SK-N-SH treated with all-trans-retinoic acid at 6 μM for 48 hours (cell line): ENCODE data around the gene CCDC6.

Experiments
- ATAC-seq: fragments of 200-7000 bp; cut with Tn5 transposase; 3 replicates; pipeline ENCODE4 v1.9.1; 2020; ENCODE audit warnings: mild to moderate bottlenecking, moderate library complexity
- ARNTL ChIP-seq: fragments of 450-650 bp; formaldehyde crosslinking; IDR thresholded peaks from 2 replicates; pipeline ENCODE4 v1.5.0; 2020; ENCODE audit warnings: low read depth, mild to moderate bottlenecking, moderate library complexity, borderline replicate concordance
- BACH2 ChIP-seq: fragments of 250-450 bp; sonication (Bioruptor Pico); IDR thresholded peaks from 2 replicates; pipeline ENCODE4 v1.9.0; 2021; ENCODE audit warnings: mild to moderate bottlenecking, borderline replicate concordance
- CSDC2 ChIP-seq: fragments of 250-450 bp; sonication (Bioruptor Pico); IDR thresholded peaks from 2 replicates; pipeline ENCODE4 v1.5.0; 2020; ENCODE audit warnings: mild to moderate bottlenecking, moderate library complexity
- ESRRG ChIP-seq: fragments of 250-450 bp; sonication (Bioruptor Pico); IDR thresholded peaks from 2 replicates; pipeline ENCODE4 v1.6.1; 2021; ENCODE audit warnings: mild to moderate bottlenecking
- GLIS3 ChIP-seq: fragments of 250-450 bp; sonication (Bioruptor Pico); IDR thresholded peaks from 2 replicates; pipeline ENCODE4 v1.5.0; 2020; ENCODE audit warnings: mild to moderate bottlenecking, moderate library complexity
- OSR1 ChIP-seq: fragments of 250-450 bp; sonication (Bioruptor Pico); IDR thresholded peaks from 2 replicates; pipeline ENCODE4 v1.8.0; 2022; ENCODE audit warnings: moderate library complexity, mild to moderate bottlenecking, inconsistent platforms
- RARB ChIP-seq: fragments of 250-450 bp; sonication (Bioruptor Pico); IDR thresholded peaks from 2 replicates; pipeline ENCODE4 v1.8.0; 2021; ENCODE audit warnings: mild to moderate bottlenecking, moderate library complexity
- SNAI2 ChIP-seq: fragments of 250-450 bp; sonication (Bioruptor Pico); IDR thresholded peaks from 2 replicates; pipeline ENCODE4 v1.5.0; 2020; ENCODE audit warnings: mild to moderate bottlenecking, moderate library complexity
- TCF4 ChIP-seq: fragments of 250-450 bp; sonication (Bioruptor Pico); IDR thresholded peaks from 2 replicates; pipeline ENCODE4 v1.8.0; 2021; ENCODE audit warnings: mild to moderate bottlenecking, moderate library complexity, borderline replicate concordance
- TOX ChIP-seq: fragments of 250-450 bp; sonication (Bioruptor Pico); IDR thresholded peaks from 2 replicates; pipeline ENCODE4 v1.8.0; 2021; ENCODE audit warnings: mild to moderate bottlenecking, moderate library complexity, borderline replicate concordance
- ZFP3 ChIP-seq: fragments of 250-450 bp; sonication (Bioruptor Pico); IDR thresholded peaks from 2 replicates; pipeline ENCODE4 v1.5.0; 2020; ENCODE audit warnings: mild to moderate bottlenecking, moderate library complexity
- ZFP30 ChIP-seq: fragments of 450-650 bp; formaldehyde crosslinking; IDR thresholded peaks from 2 replicates; pipeline ENCODE4 v1.5.0; 2022; ENCODE audit warnings: mild to moderate bottlenecking, moderate library complexity
- ZNF565 ChIP-seq: fragments of 450-650 bp; formaldehyde crosslinking; conservative IDR thresholded peaks from 2 replicates; pipeline ENCODE4 v1.5.0; 2020; ENCODE audit warnings: low read depth, mild to moderate bottlenecking, moderate library complexity
- ZNF70 ChIP-seq: fragments of 450-650 bp; formaldehyde crosslinking; IDR thresholded peaks from 2 replicates; pipeline ENCODE4 v1.5.0; 2020; ENCODE audit warnings: mild to moderate bottlenecking, moderate library complexity
- ZNF8 ChIP-seq: fragments of 450-650 bp; formaldehyde crosslinking; IDR thresholded peaks from 2 replicates; pipeline ENCODE4 v1.5.0; 2020; ENCODE audit warnings: mild to moderate bottlenecking, moderate library complexity
- TF ChIP-seq, protein P1 (sequence below): fragments of 250-450 bp; sonication (Bioruptor Pico); IDR thresholded peaks from 2 replicates; pipeline ENCODE4 v1.5.0; 2020; ENCODE audit warnings: mild to moderate bottlenecking, moderate library complexity
- TF ChIP-seq, protein P2 (sequence below): fragments of 250-450 bp; sonication (Bioruptor Pico); IDR thresholded peaks from 2 replicates; pipeline ENCODE4 v1.5.1; 2021; ENCODE audit warnings: mild to moderate bottlenecking, moderate library complexity
- TF ChIP-seq, protein P3 (sequence below): fragments of 250-450 bp; sonication (Bioruptor Pico); IDR thresholded peaks from 2 replicates; pipeline ENCODE4 v1.8.0; 2020; ENCODE audit warnings: mild to moderate bottlenecking, moderate library complexity, borderline replicate concordance
- TF ChIP-seq, protein P4 (sequence below): fragments of 250-450 bp; sonication (Bioruptor Pico); IDR thresholded peaks from 2 replicates; pipeline ENCODE4 v1.8.0; 2021; ENCODE audit warnings: low read depth, mild to moderate bottlenecking, moderate library complexity, borderline replicate concordance

The CCDC6 gene

DNA sequence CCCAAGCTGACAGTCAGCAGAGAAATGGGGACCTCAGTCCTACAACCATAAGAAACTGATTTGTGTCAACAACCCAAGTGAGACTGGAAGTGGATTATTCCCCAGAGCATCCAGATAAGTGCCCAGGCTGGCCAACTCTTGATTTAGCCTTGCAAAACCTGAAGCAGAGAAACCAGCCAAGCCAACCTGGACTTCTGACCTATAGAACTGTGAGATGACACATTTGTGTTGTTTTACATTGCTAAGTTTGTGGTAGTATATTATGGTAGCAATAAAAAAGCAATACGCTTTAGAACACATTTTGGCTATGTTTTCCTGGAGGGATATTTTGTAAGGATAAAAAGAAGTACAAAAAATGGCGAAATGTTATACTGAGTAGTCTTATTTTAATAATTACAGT lies 19.7 kb upstream of the CCDC6 start (continued):
- TF ChIP-seq, protein P1, sequence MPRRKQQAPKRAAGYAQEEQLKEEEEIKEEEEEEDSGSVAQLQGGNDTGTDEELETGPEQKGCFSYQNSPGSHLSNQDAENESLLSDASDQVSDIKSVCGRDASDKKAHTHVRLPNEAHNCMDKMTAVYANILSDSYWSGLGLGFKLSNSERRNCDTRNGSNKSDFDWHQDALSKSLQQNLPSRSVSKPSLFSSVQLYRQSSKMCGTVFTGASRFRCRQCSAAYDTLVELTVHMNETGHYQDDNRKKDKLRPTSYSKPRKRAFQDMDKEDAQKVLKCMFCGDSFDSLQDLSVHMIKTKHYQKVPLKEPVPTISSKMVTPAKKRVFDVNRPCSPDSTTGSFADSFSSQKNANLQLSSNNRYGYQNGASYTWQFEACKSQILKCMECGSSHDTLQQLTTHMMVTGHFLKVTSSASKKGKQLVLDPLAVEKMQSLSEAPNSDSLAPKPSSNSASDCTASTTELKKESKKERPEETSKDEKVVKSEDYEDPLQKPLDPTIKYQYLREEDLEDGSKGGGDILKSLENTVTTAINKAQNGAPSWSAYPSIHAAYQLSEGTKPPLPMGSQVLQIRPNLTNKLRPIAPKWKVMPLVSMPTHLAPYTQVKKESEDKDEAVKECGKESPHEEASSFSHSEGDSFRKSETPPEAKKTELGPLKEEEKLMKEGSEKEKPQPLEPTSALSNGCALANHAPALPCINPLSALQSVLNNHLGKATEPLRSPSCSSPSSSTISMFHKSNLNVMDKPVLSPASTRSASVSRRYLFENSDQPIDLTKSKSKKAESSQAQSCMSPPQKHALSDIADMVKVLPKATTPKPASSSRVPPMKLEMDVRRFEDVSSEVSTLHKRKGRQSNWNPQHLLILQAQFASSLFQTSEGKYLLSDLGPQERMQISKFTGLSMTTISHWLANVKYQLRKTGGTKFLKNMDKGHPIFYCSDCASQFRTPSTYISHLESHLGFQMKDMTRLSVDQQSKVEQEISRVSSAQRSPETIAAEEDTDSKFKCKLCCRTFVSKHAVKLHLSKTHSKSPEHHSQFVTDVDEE (CRISPR knock-in tag), result no peak
- TF ChIP-seq TCF4 (CRISPR knock-in tag), result no peak
- TF ChIP-seq RARB (CRISPR knock-in tag), result no peak
- TF ChIP-seq, protein P2, sequence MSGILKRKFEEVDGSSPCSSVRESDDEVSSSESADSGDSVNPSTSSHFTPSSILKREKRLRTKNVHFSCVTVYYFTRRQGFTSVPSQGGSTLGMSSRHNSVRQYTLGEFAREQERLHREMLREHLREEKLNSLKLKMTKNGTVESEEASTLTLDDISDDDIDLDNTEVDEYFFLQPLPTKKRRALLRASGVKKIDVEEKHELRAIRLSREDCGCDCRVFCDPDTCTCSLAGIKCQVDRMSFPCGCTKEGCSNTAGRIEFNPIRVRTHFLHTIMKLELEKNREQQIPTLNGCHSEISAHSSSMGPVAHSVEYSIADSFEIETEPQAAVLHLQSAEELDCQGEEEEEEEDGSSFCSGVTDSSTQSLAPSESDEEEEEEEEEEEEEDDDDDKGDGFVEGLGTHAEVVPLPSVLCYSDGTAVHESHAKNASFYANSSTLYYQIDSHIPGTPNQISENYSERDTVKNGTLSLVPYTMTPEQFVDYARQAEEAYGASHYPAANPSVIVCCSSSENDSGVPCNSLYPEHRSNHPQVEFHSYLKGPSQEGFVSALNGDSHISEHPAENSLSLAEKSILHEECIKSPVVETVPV (CRISPR knock-in tag), result no peak

DNA sequence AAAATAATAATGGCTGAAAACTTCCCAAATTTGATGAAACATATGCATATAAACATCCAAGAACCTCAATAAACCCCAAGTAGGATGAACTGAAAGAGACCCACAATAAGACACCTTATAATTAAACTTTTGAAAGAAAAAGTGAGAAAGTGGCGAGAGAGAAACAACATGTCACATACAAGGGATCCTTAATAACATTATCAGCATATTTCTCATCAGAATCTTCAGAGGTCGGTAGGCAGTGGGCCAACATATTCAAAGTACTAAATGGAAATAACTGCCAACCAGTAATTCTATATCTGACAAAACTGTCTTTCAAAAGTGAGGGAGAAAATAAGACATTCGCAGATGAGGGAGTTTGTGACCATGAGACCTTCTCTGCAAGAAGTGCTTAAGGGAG lies 16.6 kb upstream of the CCDC6 start:
- TF ChIP-seq TOX (CRISPR knock-in tag) (no peak), TCF4 (CRISPR knock-in tag) (no peak), ARNTL (CRISPR knock-in tag) (no peak), CSDC2 (CRISPR knock-in tag) (no peak), ZFP3 (no peak), ZNF565 (CRISPR knock-in tag) (no peak), GLIS3 (CRISPR knock-in tag) (no peak), ZNF70 (no peak), OSR1 (no peak), SNAI2 (no peak), ZFP30 (CRISPR knock-in tag) (no peak), BACH2 (CRISPR knock-in tag) (no peak)
- TF ChIP-seq, protein P1 (CRISPR knock-in tag), result no peak
- TF ChIP-seq, protein P3, sequence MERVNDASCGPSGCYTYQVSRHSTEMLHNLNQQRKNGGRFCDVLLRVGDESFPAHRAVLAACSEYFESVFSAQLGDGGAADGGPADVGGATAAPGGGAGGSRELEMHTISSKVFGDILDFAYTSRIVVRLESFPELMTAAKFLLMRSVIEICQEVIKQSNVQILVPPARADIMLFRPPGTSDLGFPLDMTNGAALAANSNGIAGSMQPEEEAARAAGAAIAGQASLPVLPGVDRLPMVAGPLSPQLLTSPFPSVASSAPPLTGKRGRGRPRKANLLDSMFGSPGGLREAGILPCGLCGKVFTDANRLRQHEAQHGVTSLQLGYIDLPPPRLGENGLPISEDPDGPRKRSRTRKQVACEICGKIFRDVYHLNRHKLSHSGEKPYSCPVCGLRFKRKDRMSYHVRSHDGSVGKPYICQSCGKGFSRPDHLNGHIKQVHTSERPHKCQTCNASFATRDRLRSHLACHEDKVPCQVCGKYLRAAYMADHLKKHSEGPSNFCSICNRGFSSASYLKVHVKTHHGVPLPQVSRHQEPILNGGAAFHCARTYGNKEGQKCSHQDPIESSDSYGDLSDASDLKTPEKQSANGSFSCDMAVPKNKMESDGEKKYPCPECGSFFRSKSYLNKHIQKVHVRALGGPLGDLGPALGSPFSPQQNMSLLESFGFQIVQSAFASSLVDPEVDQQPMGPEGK (CRISPR knock-in tag), result no peak
- TF ChIP-seq, protein P4, sequence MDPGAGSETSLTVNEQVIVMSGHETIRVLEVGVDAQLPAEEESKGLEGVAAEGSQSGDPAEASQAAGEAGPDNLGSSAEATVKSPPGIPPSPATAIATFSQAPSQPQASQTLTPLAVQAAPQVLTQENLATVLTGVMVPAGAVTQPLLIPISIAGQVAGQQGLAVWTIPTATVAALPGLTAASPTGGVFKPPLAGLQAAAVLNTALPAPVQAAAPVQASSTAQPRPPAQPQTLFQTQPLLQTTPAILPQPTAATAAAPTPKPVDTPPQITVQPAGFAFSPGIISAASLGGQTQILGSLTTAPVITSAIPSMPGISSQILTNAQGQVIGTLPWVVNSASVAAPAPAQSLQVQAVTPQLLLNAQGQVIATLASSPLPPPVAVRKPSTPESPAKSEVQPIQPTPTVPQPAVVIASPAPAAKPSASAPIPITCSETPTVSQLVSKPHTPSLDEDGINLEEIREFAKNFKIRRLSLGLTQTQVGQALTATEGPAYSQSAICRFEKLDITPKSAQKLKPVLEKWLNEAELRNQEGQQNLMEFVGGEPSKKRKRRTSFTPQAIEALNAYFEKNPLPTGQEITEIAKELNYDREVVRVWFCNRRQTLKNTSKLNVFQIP (CRISPR knock-in tag), result no peak
- TF ChIP-seq, all 23 proteins: peak for 0
- no peak for ATAC-seq

DNA sequence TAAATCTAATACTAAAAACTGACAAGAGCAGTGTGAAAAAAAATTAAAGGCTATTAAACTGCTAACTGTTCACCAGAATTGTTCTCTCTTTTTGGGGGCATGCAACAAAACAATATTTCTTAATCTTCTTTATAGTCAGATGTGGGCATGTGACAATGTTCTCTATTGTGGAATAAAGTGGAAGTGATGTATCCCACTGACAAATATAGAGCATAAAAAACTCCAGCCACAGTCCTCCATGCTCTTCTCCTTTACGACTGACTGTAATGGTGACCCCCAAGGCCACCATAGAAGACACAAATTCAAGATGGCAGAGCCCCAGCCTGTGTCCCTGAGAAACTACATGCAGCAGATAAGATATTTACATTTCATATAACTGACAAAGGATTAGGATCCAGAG lies 11.6 kb upstream of the CCDC6 start:
- no peak for ATAC-seq
- TF ChIP-seq ZFP3 (no peak), ESRRG (CRISPR knock-in tag) (no peak), CSDC2 (CRISPR knock-in tag) (no peak), ARNTL (CRISPR knock-in tag) (no peak), TCF4 (CRISPR knock-in tag) (no peak), ZNF8 (CRISPR knock-in tag) (no peak), GLIS3 (CRISPR knock-in tag) (no peak), ZFP30 (CRISPR knock-in tag) (no peak), SNAI2 (no peak)
- TF ChIP-seq, protein P1 (CRISPR knock-in tag), result no peak
